OCI-M2 (cell line): Measurements from ENCODE around the gene SNX1.
"Not testable (repeated sequence)": the region's sequence is repeated elsewhere in the genome, so short reads cannot be mapped to it uniquely, and the experiment has no call there.

Experiments used
- DNase-seq: peaks from one replicate; lab custom pipeline; 2025; ENCODE audit not compliant: unreplicated experiment; lab: John Stamatoyannopoulos, UW

Gene SNX1

DNA sequence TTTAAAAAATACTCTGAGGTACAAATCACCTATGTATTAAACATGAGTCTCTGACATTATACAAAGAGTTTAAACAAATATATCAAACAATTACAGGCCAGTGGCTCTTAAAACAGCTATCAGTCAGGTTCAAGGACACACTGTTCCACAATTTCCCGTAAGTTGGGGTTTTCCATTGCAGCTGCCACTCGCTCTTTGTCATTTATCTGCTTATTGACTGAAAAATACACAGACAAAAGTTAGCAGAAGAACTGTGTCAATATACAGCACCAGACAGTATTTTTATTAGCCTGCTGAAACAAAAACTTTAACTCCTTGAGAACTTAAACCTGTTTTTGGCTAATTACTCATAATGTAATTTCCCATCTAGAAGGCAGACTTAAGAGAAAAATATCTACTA is 23.0 kb upstream of the SNX1 start:
- DNase-seq = no peak

DNA sequence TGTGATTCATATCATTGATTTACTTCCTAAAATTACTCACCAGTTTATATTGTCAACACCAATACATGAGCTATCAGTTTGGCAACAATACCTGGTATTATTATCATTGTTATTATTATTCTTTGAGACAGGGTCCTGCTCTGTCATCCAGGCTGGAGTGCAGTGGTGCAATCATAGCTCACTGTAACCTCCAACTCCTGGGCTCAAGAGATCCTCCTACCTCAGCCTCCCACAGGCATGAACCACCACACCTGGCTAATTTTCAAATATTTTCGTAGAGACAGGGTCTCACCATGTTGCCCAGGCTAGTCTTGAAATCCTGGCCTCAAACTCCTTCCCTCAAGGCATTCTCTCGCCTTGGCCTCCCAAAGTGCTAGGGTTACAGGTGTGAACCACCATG is 22.3 kb upstream of the SNX1 start:
- not testable (repeated sequence) for DNase-seq

DNA sequence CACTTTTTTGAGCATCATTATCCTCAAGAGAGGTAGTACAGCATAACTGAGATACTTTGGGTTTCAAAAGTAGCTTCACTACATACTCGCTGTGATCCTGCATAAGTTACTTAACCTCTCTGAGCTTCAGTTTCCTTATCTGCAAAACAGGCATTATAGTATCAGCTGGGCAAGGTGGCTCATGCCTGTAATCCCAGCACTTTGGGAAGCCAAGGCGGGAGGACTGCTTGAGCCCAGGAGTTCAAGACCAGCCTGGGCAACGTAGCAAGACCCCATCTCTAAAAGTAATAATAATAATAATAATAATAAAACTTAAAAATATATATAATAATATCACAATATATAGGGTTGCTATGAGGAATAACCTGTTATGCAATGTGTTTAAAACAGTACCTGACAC is 13.0 kb upstream of the SNX1 start:
- DNase-seq = no peak

DNA sequence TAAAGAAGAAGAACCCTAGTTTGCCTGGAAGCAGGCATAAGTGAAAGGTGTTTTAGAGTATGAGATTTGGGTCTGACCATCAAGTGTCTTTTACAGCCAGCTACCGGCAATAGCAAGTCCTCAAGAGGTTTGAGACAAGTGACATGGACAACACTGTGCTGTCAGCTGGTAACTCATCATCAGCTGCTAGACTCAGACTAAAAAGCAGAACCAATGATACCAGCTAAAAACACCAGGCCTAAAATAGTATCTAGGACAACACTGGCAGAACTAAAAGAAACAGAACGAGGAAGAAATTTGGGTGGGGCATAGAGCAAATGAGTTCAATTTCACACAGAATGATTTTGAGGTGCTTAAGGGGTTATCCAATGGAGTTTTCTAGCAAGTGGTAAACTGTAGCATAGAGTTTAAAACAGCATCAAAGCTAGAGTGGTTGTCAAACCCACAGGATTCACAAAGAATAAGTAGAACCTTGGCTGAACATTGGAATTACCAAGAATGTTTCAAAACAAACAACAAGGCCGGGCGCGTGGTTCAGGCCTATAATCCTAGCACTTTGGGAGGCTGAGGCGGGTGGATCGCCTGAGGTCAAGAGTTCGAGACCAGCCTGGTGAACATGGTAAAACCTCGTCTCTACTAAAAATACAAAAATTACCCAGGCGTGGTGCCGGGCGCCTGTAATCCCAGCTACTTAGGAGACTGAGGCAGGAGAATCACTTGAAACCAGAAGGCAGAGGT is 6.1 kb upstream of the SNX1 start:
- DNase-seq = no peak

DNA sequence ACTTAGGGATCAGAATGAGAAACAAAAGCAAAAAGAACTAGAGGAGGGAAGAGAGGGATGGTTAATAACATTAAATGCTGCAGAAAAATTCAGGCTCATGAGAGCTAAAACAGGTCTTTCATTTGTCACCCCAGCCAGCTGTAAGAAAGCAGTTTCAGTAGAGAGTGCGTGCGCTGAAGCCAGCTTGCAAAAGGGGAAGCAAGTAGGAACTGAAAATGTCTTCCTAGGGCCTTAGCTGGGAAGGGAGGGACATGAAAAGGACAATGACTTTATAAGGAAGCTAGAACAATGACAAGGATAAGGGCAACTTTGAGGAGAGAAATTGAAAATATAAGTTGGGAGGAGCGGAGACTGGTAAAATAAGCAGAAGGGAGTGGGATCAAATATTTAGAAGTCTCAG is 5.3 kb upstream of the SNX1 start:
- DNase-seq = no peak

DNA sequence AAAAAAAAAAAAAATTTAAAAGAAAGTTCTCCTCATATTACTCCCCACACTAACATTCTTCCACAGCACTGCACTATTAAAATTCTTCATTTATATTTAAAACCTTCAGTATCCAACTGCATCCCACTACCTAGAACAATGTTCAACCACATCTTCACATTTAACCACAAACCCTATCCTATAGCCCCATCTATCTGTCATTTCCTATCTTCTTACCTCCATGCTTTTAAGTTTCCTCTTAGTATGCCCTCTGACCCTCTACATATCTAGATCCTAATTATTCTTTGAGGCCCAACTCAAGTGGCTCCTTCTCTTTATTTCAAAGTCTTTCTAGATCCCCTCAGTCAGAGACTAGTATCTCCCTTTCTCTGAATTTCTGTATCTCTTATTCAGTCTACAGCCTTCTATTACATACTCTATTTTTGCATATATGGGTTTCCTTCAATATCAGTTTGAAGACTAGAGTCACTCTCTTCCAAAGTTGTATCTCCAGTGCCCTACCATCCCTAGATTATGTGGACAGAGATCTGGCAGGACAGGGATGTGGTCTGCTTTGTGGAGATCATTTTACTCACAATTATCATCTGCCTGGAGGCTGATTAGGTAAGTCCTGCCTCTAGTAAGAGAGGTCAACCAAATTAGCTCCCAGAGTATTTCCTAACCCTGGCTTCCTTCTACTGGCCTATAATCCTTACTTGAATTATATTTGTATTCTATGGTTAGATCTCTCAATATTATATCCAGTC is 3.5 kb upstream of the SNX1 start:
- DNase-seq = no peak

DNA sequence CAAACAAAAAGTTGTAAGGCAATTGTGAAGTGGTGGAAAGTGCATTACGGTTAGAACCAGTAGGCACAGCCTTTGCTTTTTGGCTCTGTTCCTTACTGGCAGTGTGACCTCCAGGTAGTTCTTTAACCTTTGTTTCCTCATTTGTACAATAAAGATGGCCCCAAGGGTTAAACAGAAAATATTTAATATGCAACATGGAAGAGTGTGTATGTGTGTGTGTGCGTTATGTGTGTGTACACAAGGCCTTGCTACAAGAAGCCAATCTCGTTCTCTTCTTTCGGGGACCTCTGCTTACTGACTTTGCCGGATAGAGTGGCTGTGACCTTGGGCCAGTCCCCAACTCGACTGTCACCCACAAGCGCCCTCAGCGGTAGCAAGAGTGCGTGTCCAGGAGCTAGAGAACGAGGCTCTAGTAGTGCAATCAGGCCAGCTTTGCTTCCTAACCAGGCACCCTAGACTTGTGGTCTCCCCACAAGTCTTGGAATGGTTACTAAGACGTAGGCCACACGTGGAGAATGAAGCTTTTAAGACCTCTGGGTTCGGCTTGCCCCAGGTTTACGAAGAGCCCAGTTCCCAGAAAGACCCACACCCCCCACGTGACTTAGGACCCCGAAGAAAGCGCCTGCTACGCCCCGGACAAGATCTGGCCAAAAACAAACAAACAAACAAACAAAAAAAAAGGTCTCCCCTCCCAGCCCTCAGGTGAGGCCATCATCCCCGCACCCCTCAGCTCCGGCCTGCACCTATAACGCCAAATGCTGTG is 2.7 kb upstream of the SNX1 start:
- DNase-seq = peak; percentile 60

DNA sequence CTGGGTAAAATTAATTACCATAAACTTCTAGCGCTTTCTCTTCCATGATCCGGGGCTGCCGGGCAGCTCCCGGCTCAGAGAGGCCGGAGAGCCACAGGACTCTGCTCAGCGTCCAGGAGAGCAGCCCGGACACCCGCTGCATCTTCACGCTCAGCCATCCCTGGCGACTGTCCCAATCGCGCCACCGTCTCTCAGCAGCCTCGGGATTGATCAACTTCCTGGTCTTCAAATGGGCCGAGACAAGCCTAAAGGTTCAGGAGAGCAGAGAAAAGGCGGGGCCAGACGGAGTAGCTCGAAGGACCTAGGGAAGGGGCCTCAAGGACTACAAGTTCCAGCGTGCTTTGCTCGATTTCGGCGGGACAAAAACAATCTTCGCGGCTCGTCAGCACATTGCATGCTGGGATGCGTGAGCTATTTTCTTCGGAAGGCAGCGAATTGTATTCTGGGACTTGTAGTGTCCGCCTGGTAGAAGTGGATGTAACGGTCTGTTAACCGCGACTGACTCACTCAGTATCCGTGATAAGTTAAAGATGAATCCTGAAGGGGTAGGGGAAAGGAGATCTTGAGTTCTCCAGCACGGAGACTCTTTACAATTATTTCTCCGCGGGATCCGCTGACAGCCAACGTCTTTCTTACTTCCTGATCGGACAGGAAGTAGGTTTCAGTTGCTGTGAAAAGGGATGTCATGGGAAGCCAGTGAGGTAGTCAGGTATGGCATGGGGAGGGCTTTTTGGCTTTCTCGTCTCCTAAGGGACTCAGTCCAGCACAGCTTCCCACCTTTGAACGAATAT is 2.0 kb upstream of the SNX1 start, which contains the start of gene CIAO2A:
Gene CIAO2A, minus strand, starts transcription at position 212 of the 791 bp plus-strand sequence. Its CDS starts 70 bp downstream, at position 142.
- DNase-seq = peak; percentile 84

DNA sequence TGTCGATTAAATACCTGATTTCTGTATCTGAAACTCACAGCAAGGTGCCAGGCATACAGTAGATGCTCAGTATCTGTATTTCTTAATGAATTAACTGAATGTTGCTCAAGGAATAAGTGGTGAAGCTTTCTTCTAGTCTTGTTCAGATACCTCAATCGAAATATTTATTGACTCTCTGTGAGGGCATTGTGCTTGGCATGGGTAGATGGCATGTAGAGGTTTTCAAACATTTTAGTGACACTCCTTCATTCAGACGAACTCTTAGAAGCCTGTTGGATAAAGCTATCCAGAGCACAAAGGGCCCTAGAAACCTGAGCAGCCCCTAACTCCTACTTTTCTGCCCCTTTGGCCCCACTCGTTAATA is 369 bp upstream of the SNX1 start:
- no peak for DNase-seq

DNA sequence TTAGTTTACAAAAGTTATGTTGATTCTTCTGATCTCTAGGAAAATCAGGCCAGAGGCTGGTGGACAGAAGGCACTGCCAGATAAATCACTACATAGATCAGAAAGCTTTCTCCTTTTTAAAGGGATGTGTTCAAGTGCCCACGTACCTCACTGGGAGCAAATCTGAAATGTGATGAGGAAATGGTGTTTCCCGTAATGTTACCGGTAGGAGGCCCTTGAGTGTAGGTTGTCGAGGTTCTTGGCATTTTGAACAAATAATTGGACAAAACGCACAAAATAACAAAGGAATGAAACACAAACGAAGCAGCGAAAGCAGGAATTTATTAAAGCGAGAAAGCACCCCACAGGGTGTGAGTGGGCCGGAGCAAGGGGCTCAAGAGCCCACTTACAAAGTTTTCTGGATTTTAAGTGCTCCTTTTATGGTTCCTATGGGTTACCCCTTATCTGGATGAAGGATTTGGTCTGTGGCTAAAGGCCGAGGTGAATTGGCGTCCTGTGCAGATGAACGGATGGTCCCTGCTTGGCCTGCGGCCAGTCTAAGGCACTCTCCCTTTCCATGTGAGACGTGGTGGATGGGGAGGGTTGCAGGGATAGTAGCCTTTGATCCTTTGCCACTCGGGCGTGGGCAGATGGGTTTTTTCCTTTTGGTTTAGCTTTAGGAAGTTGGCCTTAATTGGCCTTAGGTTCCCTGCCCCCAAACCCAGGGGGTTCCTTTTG is 1.0 kb downstream of the SNX1 start:
- DNase-seq = no peak

DNA sequence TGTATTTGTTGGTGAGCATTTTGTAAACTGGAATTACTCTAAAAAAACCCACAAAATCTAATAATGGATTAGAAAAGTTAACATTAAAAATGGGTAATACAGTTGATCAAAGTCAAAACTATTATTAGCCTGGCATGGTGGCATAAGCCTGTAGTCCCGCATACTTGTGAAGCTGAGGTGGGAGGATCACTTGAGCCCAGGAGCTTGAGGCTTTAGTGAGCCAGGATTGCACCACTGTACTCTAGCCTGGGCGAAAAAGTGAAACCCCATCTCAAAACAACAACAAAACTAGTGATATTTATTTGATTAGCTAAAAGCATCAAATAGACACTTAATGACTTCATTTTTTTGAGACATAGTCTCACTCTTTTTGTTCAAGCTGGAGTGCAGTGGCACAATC is 3.6 kb downstream of the SNX1 start:
- no peak for DNase-seq

DNA sequence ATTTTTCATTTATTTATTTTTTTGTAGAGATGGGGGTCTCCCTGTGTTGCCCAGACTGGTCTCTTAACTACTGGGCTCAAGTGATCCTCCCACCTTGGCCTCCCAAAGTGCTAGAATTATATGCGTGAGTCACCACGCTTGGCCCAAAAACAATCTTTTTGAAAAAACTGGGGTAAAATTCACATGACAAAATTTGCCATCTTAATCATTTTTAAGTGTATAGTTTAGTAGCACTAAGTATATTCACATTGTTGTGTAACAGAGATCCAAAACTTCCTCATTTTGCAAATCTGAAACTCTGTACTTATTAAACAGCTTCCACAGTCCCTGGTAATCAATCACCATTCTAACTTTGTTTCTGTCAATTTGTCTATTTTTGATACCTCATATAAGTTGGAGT is 5.2 kb downstream of the SNX1 start:
- DNase-seq = no peak

DNA sequence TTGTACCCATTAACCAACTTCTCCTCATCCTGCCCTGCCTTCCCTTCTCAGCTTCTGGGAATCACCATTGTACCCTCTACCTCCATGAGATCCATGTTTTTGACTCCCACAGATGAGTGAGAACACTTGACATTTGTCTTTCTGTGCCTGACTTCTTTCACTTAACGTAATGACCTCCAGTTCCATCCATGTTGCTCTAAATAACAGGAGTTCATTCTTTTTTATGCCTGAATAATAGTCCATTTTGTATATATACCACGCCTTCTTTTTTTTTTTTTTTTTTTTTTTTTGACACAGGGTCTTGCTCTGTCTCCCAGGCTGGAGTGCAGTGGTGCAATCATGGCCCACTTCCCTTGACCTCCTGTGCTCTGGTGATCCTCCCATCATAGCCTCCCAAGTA is 6.7 kb downstream of the SNX1 start:
- DNase-seq = no peak

DNA sequence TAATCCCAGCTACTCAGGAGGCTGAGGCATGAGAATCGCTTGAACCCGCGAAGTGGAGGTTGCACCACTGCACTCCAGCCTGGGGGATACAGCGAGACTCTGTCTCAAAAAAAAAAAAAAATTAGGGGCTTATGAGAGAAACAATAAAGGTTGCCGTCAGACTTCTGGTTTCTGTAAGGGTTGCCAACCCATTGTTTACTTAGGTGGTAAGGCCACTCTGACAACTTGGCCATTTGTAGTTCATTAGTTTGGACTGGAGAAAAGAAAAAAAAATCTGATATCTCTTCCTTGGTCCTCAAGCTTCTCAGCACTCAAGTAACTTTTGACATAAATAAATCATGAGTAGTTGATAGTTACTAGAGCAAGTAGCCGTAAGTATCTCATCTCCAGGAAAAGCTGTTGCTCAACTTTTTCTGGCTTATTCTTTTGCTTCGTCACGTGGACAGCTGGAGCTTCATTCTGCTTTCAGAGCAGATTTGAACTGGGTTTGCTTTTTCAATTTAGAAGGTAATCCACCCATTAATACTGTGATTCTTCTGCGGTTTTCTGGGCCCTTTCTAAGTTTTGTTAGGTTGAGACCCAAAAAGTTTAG is 9.4 kb downstream of the SNX1 start:
- no peak for DNase-seq

DNA sequence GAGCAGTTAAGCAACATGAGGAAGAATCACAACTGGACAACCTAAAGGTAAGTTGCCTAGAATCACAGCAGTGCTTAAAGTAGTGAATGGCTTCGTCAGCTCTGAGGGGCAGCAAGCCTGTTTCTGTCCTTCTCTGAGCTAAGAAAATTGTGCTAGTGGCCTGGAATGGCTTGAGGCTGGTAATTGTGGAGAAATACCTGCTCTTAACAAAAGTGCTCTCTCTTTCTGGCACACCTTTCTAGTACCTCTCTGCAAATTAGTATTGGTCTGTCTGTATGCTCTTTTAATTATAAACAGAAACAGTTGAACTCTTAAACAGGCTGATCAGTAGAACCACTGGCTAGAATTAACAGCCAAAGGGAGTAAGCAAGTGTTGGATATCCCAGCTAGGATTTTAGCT is 11.6 kb downstream of the SNX1 start:
- DNase-seq = no peak

DNA sequence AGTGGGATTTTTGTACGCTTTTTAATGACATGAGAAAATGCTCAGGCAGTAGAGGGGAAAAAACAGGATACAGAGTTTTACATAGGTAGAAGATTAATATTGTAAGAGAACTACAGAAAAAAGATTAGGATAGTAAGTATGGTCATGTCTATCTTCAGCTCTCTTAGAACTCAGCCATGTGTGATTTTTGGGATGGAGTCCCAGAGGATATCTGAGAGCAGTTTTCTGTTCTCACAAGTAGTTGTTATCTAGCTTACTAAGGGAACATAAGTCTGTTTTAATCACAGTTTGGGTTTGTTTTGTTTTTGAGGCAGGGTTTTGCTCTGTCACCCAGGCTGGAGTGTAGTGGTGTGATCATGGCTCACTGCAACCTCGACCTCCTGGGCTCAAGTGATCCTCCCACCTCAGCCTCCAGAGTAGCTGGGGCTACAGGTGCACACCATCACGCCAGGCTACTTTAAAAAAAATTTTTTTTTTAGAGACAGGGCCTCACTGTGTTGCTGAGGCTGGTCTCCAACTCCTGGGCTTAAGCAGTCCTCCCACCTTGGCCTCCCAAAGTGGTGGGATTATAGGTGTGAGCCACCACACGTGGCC is 14.4 kb downstream of the SNX1 start:
- not testable (repeated sequence) for DNase-seq

DNA sequence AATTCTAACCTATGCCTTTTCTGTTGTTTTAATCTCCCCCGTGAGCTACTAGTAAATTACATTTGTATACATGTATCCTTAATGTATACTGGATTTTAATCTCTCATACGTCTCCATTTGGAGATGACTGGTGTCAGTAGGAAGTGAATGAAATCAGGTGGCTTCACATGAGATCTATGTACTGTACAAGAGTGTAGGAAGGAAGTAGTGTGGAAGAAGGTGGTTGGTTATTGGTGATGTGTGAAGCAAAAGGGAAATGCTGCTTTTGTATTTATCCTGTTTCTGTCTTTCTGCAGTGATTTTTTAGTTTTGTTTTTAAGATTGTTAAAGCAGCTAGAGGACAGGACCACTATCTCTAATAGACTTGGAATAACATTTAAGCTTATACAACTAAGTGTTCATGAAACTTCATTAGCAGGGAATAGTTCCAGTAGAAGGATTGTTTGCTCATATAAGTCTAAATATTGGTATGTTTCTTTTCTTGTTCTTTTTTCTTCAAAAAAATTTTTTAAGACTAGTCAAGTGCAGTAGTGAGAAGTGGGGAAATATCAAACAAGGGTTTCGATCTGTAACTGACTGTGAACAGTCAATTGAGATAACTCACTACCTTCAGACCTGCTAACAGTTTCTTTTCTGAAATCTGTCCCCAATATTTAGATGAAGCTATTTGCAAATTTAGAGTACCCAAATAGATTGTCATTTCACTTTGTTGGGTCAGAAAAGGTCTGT is 15.3 kb downstream of the SNX1 start:
- no peak for DNase-seq

DNA sequence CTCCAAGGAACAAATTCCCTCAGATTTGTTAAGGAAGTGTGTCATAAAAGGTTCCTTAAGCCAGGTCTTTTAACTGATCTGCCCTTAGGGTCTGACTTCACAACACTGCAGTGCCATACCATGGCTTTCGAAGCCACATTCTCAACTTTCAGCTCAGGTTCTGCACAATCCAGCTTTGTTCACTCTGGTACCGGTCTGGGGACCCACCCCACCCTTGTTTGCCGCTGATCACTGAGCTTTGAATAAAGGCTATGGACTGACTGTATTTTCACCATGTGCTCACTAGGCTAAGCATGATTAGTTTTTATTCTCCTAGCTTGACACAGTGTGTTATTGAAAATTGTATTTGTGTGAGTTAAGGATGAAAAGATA is 15.9 kb downstream of the SNX1 start:
- no peak for DNase-seq
